Measurements from ENCODE around the gene KLHL30. TPM values are rescaled to one million over a fixed set of nuclear protein-coding genes. Genes with fewer than 3 reads are reported as not detected.

The KLHL30 gene
- total RNA-seq, 1 experiment from 2014 or later = 0.61 TPM

DNA sequence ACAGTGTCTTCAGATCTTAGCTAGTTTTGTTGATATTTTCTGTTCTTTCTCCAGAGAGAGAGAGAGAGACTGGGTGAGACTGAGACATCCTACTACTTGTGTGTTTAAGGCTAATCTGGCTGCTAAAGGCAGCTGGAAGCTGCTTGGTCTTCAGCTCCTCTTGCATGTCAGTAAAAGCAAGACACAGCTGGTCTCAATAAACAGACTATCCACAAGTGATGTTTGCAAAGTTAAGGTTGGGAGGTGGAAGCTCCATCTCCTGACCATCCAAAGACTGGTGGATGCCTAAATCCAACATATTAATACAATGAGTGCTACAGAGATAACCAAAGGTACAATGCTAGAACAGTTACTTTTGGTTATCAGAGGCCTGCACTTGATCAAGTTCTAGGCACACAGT lies 38.1 kb downstream of the KLHL30 start:
- ATAC-seq (no peak), DNase-seq (ENCODE audit: low read depth, low spot score) (no peak)
- POLR2A ChIA-PET = no interaction called here
- Histone ChIP-seq H3K36me3 (ENCODE audit: control insufficient read depth in 1 of 2, insufficient read depth in 2 of 2, low read length in 2 of 2) (peaks cover 31 to 66% of the 10 kb centered on the region in 2 experiments), H3K4me1 (ENCODE audit: control insufficient read depth in 1 of 2, insufficient read depth in 2 of 2, low read length in 2 of 2) (no peaks in the 10 kb centered on the region), H3K9me2 (ENCODE audit: insufficient read depth) (no peaks in the 10 kb centered on the region), H3K79me2 (ENCODE audit: insufficient read depth, low read length) (no peaks in the 10 kb centered on the region), H2AFZ (ENCODE audit: low read depth, low read length, poor library complexity, severe bottlenecking) (no peak overlapping the region), H3K27ac (ENCODE audit: low read depth, low read length) (no peak overlapping the region), H3K9ac (ENCODE audit: low read length) (no peak overlapping the region), H4K20me1 (ENCODE audit: insufficient read depth) (0 out of 2 replicates have a peak, but pooled peaks cover 9% of the 10 kb centered on the region), H3K9me3 (ENCODE audit: control insufficient read depth in 1 of 2, insufficient read depth in 1 of 2, low read depth in 1 of 2, low read length in 2 of 2) (no peaks in the 10 kb centered on the region), H3K4me2 (ENCODE audit: low read length) (no peak overlapping the region), H3K27me3 (ENCODE audit: insufficient read depth, low read length) (no peaks in the 10 kb centered on the region), H3K4me3 (replicated peaks in 1 of 2; ENCODE audit: low read depth in 1 of 2, low read length in 2 of 2) (no peak overlapping the region)
- TF ChIP-seq YY1 (IDR thresholded peaks at IDR 0.05; ENCODE audit: extremely low read depth, insufficient replicate concordance, low read depth, low read length) (no peak), ZFX (IDR thresholded peaks at IDR 0.05) (no peak), SP1 (IDR thresholded peaks at IDR 0.05; ENCODE audit: low read depth) (no peak), CEBPB (IDR thresholded peaks at IDR 0.05; ENCODE audit: low read depth) (no peak), ZNF274 (IDR thresholded peaks at IDR 0.05; ENCODE audit: low read depth, low read length) (no peak), SRF (IDR thresholded peaks at IDR 0.05; ENCODE audit: low read depth) (no peak), POLR2A (IDR thresholded peaks at IDR 0.05; ENCODE audit: borderline replicate concordance, extremely low read depth, insufficient read depth, insufficient read length) (no peak), SIN3A (IDR thresholded peaks at IDR 0.05; ENCODE audit: low read depth) (no peak), ELF1 (IDR thresholded peaks at IDR 0.05; ENCODE audit: borderline replicate concordance, low read depth) (no peak), EZH2 (IDR thresholded peaks at IDR 0.05) (no peak), POLR2AphosphoS5 (IDR thresholded peaks at IDR 0.05; ENCODE audit: low read depth, low read length) (no peak), EGR1 (IDR thresholded peaks at IDR 0.05; ENCODE audit: low read depth) (no peak)
- TF ChIP-seq, protein P1, sequence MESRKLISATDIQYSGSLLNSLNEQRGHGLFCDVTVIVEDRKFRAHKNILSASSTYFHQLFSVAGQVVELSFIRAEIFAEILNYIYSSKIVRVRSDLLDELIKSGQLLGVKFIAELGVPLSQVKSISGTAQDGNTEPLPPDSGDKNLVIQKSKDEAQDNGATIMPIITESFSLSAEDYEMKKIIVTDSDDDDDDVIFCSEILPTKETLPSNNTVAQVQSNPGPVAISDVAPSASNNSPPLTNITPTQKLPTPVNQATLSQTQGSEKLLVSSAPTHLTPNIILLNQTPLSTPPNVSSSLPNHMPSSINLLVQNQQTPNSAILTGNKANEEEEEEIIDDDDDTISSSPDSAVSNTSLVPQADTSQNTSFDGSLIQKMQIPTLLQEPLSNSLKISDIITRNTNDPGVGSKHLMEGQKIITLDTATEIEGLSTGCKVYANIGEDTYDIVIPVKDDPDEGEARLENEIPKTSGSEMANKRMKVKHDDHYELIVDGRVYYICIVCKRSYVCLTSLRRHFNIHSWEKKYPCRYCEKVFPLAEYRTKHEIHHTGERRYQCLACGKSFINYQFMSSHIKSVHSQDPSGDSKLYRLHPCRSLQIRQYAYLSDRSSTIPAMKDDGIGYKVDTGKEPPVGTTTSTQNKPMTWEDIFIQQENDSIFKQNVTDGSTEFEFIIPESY (IDR thresholded peaks at IDR 0.05; ENCODE audit: extremely low read depth, insufficient replicate concordance, low read length) = no peak
- TF ChIP-seq, protein P2, sequence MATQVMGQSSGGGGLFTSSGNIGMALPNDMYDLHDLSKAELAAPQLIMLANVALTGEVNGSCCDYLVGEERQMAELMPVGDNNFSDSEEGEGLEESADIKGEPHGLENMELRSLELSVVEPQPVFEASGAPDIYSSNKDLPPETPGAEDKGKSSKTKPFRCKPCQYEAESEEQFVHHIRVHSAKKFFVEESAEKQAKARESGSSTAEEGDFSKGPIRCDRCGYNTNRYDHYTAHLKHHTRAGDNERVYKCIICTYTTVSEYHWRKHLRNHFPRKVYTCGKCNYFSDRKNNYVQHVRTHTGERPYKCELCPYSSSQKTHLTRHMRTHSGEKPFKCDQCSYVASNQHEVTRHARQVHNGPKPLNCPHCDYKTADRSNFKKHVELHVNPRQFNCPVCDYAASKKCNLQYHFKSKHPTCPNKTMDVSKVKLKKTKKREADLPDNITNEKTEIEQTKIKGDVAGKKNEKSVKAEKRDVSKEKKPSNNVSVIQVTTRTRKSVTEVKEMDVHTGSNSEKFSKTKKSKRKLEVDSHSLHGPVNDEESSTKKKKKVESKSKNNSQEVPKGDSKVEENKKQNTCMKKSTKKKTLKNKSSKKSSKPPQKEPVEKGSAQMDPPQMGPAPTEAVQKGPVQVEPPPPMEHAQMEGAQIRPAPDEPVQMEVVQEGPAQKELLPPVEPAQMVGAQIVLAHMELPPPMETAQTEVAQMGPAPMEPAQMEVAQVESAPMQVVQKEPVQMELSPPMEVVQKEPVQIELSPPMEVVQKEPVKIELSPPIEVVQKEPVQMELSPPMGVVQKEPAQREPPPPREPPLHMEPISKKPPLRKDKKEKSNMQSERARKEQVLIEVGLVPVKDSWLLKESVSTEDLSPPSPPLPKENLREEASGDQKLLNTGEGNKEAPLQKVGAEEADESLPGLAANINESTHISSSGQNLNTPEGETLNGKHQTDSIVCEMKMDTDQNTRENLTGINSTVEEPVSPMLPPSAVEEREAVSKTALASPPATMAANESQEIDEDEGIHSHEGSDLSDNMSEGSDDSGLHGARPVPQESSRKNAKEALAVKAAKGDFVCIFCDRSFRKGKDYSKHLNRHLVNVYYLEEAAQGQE (IDR thresholded peaks at IDR 0.05; ENCODE audit: low read depth) = no peak
- TF ChIP-seq, protein P3, sequence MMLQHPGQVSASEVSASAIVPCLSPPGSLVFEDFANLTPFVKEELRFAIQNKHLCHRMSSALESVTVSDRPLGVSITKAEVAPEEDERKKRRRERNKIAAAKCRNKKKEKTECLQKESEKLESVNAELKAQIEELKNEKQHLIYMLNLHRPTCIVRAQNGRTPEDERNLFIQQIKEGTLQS (IDR thresholded peaks at IDR 0.05) = no peak
- TF ChIP-seq, protein P4, sequence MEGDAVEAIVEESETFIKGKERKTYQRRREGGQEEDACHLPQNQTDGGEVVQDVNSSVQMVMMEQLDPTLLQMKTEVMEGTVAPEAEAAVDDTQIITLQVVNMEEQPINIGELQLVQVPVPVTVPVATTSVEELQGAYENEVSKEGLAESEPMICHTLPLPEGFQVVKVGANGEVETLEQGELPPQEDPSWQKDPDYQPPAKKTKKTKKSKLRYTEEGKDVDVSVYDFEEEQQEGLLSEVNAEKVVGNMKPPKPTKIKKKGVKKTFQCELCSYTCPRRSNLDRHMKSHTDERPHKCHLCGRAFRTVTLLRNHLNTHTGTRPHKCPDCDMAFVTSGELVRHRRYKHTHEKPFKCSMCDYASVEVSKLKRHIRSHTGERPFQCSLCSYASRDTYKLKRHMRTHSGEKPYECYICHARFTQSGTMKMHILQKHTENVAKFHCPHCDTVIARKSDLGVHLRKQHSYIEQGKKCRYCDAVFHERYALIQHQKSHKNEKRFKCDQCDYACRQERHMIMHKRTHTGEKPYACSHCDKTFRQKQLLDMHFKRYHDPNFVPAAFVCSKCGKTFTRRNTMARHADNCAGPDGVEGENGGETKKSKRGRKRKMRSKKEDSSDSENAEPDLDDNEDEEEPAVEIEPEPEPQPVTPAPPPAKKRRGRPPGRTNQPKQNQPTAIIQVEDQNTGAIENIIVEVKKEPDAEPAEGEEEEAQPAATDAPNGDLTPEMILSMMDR (IDR thresholded peaks at IDR 0.05 in 2 of 3, conservative IDR thresholded peaks at IDR 0.05 in 1 of 3; ENCODE audit: borderline replicate concordance in 1 of 3, insufficient read depth in 1 of 3, low read depth in 2 of 3, low read length in 2 of 3) = no peak
- TF ChIP-seq, protein P5, sequence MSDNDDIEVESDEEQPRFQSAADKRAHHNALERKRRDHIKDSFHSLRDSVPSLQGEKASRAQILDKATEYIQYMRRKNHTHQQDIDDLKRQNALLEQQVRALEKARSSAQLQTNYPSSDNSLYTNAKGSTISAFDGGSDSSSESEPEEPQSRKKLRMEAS (IDR thresholded peaks at IDR 0.05) = no peak
- RAD21 ChIA-PET (ENCODE audit: low non-redundant PET in 1 of 2, low total read pairs in 2 of 2, uncharacterized antibody in 2 of 2, unreplicated experiment in 2 of 2) = no interaction called here
- CTCF ChIA-PET = no interaction called here
- no TSS peak for BruUV-seq (replicated peaks)
- intact Hi-C loops (cut with micrococcal nuclease) = no loop called here
